HS-5 (cell line): ENCODE data around the gene CLRN3.

Experiments
- DNase-seq: peaks from one replicate; pipeline ENCODE4 v3.0.0-alpha.2; 2012; ENCODE audit warnings: low read depth

CLRN3 gene

GRCh38 chr10:127919418-127920271 is 26.9 kb upstream of the CLRN3 start:
- no peak for DNase-seq

GRCh38 chr10:127918572-127918971 is 25.8 kb upstream of the CLRN3 start:
- no peak for DNase-seq

DNA sequence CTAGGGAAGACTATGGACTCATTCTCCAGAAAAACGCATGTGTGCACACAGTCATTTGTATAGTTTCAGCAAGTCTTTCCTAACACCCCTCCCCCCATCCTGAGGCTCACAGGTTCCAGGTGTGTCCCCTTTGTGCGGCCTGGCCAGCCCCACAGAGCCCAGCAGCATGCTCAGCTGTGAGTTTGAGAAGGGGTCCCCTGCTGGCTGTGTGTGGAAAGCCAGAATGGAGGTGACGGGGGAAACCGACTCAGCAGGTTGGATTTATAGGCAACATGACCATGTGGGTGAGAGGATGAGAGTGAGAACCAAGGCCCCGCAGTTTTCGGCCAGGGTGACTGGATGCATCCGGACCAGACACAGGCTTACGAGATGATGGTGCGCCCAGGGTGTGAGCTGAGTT is 24.1 kb upstream of the CLRN3 start:
- no peak for DNase-seq

GRCh38 chr10:127915324-127915723 is 22.6 kb upstream of the CLRN3 start:
- DNase-seq = no peak

DNA sequence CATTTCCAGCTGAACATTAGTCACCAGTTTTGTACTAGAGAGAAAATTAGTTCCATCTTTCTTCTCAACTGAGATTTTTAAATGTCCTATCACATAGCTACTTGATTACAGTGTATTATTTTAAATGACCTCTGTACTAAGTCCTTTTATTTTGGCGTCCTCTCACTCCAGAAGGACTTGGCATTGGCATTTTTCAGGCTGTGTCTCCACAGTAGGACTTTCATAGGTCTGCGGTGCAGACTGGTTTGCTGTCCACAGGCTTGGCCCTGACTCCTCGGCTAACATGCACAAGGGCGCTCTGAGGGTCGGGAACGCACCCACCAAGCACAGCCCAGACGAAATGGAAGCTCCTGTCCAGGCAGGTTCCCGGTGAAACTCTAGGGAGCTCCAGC is 20.6 kb upstream of the CLRN3 start:
- DNase-seq = no peak

- no peak for DNase-seq
These were observed 20.0 kb upstream of the CLRN3 start for GRCh38 chr10:127912607-127913367.

DNA sequence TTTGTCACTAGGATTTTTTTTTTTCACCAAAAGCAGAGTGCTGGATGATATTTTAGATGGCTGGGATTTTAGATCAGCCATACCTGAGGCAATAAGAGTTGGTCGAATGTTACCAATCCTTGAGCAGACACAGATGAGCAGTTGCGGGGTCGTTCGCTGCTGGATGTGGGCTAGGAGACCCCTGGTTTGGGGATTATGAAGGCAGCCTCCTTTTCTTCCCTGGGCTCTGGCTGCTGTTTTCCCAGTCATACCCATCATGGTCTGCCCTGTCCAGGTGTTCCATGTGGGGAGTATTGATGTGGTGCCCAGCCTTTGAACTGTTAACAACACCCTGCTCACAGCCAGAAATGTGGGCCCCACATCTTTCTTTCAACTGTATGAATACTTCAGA is 19.1 kb upstream of the CLRN3 start:
- DNase-seq = no peak

GRCh38 chr10:127911218-127911866 is 18.6 kb upstream of the CLRN3 start:
- DNase-seq = no peak

DNA sequence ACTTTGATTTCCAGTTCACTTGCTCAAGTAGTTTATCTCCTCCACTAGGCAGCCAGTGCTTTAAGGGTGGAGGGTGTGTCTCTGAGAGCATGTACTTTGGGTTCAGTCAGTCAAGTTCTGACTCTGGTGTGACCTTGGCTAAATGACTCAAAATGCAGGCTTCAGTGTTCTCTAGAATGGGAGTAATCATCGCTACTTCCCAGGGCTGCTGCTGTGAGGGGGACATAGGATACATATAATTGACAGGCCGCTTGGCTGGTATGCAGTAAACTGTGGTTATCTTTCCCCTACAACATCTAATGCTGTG is 17.7 kb upstream of the CLRN3 start:
- no peak for DNase-seq

DNA sequence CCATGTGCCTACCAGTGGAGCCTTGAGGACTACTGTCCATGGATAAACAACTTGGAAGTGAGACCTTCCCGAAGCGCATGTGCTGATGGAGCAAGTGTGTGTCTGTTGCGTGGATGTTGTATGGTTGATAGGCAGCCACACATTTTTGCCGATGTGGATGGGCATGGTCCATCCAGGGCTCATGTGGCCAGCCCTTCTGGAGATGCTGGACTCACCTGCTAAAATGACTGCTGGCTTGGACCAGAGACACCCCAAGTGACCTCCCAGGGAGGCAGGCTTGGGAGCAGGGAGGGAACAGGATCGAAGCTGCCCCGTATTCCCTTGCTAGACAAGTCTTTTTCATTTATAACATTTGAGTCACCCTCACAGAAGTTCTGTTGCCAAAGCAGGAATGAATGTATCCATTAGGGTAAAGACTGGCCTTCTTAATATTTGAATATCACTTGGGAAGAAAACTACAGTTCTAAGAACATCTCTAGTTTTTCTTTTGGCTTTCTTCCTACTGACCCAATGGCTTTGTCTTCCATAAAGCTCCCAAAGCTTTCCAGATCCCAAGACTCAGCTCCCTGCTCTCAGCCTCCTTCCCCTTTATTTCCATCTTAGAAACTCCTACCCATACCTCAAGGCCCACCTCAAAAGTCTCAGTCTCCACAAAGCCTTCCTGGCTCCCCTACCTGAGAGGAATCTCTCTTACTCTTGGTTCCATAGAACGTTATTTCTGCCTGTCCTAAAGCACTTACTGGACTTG is 17.1 kb upstream of the CLRN3 start:
- DNase-seq = no peak

GRCh38 chr10:127908959-127909267 is 16.2 kb upstream of the CLRN3 start:
- no peak for DNase-seq

DNA sequence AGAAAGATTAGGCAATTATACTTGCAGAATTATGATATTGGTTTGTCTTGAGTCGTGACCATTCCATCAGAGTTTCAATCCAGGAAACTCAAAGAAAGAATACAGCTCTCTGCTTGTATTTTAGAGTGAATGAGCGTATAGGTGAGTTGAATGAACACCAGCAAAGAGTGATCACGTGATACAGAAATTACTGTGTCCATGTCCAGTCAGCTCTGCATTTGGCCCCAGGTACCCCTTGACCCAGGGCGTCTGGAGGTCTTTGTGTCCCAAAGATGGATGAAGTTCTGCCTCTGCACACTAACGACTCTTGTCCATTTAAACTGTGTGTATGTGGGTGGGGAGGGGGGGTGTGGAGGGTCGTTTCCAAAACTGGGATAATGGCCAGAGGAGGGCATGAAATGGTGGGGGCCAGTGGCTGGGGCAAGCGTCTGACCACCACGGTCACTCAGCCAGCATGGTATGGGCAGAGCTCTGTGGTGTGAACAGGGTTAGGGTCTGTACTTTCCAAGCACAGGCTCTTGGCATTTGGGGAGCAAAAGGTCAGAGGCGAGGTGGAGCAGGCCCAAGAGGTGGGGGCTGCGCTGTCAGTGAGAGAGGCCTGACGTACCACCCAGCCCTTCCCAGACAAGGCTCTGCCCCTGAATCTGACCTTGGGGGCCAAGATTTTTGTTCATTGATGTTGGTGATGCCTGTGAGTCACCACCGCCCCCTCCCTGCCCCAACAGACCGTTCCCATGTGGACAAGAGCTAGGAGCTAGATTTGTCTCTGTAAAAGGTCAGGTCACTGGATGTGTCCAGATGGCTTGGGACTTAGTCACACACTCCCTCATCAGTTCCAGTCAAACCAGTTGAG is 15.6 kb upstream of the CLRN3 start:
- DNase-seq = no peak

DNA sequence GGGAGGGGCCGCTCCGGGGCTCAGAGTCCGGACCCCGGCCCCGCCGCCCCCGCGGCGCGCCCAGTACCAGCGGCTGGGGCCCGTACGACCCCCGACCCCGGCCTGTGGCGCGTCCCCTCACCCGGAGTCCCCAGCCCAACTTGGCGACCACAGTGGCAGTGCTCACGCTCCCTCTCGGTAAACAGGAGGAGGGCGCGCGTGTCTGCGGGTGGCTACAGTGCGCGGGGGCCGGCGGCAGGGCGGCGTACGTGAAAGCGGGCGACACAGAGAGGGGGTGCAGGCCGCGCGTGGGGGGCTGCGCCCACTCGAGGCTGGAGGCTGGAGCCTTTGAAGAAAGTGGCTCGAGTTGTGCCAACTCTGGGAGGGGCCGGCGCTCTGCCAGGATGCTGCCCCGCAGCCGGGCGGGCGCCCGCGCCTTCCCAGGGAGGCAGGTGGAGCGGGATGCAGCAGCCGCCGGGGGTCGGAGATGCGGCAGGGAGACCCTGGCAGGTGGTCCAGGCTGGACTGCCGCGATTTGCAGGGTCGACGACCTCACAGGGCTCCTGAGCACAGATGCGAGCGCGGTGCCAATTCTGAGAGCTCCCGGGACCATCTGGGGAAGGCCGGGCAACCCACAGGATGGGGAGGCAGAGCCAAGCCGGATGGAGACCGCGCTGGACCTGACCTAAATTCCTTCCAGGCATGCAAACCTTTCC is 14.8 kb upstream of the CLRN3 start:
- DNase-seq = no peak

GRCh38 chr10:127906548-127907377 is 14.0 kb upstream of the CLRN3 start, which contains the start of gene PTPRE:
PTPRE (plus strand) TSS chr10:127907103; CDS start chr10:128040882, 133,779 bp downstream.
- no peak for DNase-seq

DNA sequence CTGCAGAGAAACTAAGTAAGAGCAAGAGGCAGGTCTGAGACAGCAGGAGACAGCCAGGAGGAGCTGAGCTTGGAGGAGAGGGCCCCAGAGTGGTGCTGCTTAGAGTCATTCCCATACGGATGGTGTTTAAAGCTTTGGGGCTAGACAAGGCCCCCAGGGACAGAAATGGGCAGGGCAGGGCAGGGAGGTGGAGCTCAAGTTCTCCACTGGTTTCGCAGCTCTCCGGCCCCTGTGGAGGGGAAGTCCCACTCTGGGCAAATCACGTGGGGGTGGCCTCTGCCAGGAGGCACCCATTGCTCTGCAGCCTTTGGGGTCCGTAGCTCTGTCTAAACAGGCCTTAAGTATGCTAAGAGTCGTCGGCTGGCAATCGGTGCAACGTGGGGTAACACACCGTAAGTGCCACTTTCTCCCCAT is 13.1 kb upstream of the CLRN3 start:
- no peak for DNase-seq

GRCh38 chr10:127905001-127905847 is 12.5 kb upstream of the CLRN3 start:
- DNase-seq = no peak

- DNase-seq = no peak
These were observed 11.7 kb upstream of the CLRN3 start for GRCh38 chr10:127904311-127905000.

- no peak for DNase-seq
These were observed 11.0 kb upstream of the CLRN3 start for GRCh38 chr10:127903789-127904188.
